Measurements from ENCODE around the gene CYP8B1. TPM values are rescaled to one million over a fixed set of nuclear protein-coding genes. Genes with fewer than 3 reads are reported as not detected.

CYP8B1 gene
- polyA plus RNA-seq, 2 donors = not detected

Other genes starting within 250 kb of the CYP8B1 start
- 1 to 10 TPM; 3.5 to 6.0 TPM for gene ZBTB47, start 222.2 kb downstream of the CYP8B1 start, polyA plus RNA-seq
- under 1 TPM in 1 of 2 donors, not detected in 1; 0.02 TPM for gene KLHL40, start 190.3 kb downstream of the CYP8B1 start, polyA plus RNA-seq
- under 1 TPM; 0.12 to 0.41 TPM for gene HHATL, start 173.1 kb downstream of the CYP8B1 start, polyA plus RNA-seq
- 1 to 10 TPM in 1 of 2 donors, under 1 TPM in 1; 0.53 to 1.0 TPM for gene CCDC13, start 102.6 kb downstream of the CYP8B1 start, polyA plus RNA-seq
- 100 to 1,000 TPM; 137 to 161 TPM for gene HIGD1A, start 71.4 kb downstream of the CYP8B1 start, polyA plus RNA-seq
- gene ACKR2, start 66.4 kb downstream of the CYP8B1 start, polyA plus RNA-seq = under 1 TPM; 0.75 to 0.88 TPM
- 1 to 10 TPM; 2.5 to 5.2 TPM for gene ZNF662, start 30.3 kb upstream of the CYP8B1 start, polyA plus RNA-seq
- gene GASK1A, start 103.4 kb upstream of the CYP8B1 start, polyA plus RNA-seq = 1 to 10 TPM in 1 of 2 donors, under 1 TPM in 1; 0.71 to 1.1 TPM
- gene POMGNT2, start 230.2 kb upstream of the CYP8B1 start, polyA plus RNA-seq = 1 to 10 TPM; 2.0 to 7.2 TPM

All from esophagus (tissue), 2 donors.